MCF 10A (cell line): ENCODE data around the gene NPDC1. TPM values are rescaled to one million over a fixed set of nuclear protein-coding genes. Genes with fewer than 3 reads are reported as not detected.

Source experiments
- BruUV-seq: library from RNA; stranded (reverse); fragments of 400-500 nt; replicated peaks from 2 replicates; lab custom pipeline; 2021; lab: Mats Ljungman, UMichigan
- CTCF ChIA-PET: fragments of 300-600 bp; sonication (Branson Sonifier 250); formaldehyde crosslinking; extraction: SDS; loops from one replicate; lab custom pipeline; 2021; ENCODE audit warnings: antibody characterized with exemption, inconsistent platforms; lab: Yijun Ruan, JAX
- POLR2A ChIA-PET: fragments of 300-600, 350-650 bp; sonication (Branson Sonifier 250); formaldehyde crosslinking; extraction: SDS; loops from one replicate; lab custom pipeline; 2020; ENCODE audit warnings: antibody characterized with exemption, inconsistent platforms; lab: Yijun Ruan, JAX
- DNase-seq: peaks from one replicate; pipeline ENCODE4 v3.0.0-alpha.2; 2018; ENCODE audit not compliant: unreplicated experiment
- H3K27ac Mint-ChIP-seq: one replicate; pipeline ENCODE4 v1.8.0; 2022; ENCODE audit warnings: mild to moderate bottlenecking, low read depth, mixed read lengths; ENCODE audit not compliant: unreplicated experiment
- H3K27me3 Mint-ChIP-seq: one replicate; pipeline ENCODE4 v1.8.0; 2022; ENCODE audit warnings: mixed read lengths; ENCODE audit not compliant: insufficient read depth, unreplicated experiment
- H3K36me3 Mint-ChIP-seq: one replicate; pipeline ENCODE4 v1.8.0; 2022; ENCODE audit warnings: mild to moderate bottlenecking, moderate library complexity, mixed read lengths; ENCODE audit not compliant: insufficient read depth, unreplicated experiment
- H3K4me1 Mint-ChIP-seq: one replicate; pipeline ENCODE4 v1.8.0; 2022; ENCODE audit warnings: mixed read lengths; ENCODE audit not compliant: insufficient read depth, unreplicated experiment
- H3K4me3 Mint-ChIP-seq: one replicate; pipeline ENCODE4 v1.8.0; 2022; ENCODE audit warnings: mild to moderate bottlenecking, moderate library complexity, mixed read lengths; ENCODE audit not compliant: unreplicated experiment
- H3K9me3 Mint-ChIP-seq: one replicate; pipeline ENCODE4 v1.8.0; 2022; ENCODE audit warnings: mixed read lengths; ENCODE audit not compliant: unreplicated experiment
- CTCF ChIP-seq: fragments of 200-600 bp; IDR thresholded peaks from one replicate; pipeline ENCODE4 v1.8.0; 2022; ENCODE audit warnings: antibody characterized with exemption, mild to moderate bottlenecking; ENCODE audit not compliant: unreplicated experiment
- intact Hi-C: fragments of 100-400 bp; cut with micrococcal nuclease; formaldehyde crosslinking; loops from 2 replicates; pipeline ENCODE4 v1.14.1; 2022
- total RNA-seq: library from RNA; stranded (reverse); gene quantifications from 2 replicates; pipeline ENCODE4 v1.2.3, GENCODE V29; 2022

Gene NPDC1
- total RNA-seq, 1 experiment from 2014 or later = 161 TPM

- Mint-ChIP-seq H3K9me3 (no peaks in the 10 kb centered on the region), H3K4me3 (no peak overlapping the region), H3K4me1 (no peaks in the 10 kb centered on the region), H3K27ac (no peak overlapping the region), H3K36me3 (peaks cover 10% of the 10 kb centered on the region), H3K27me3 (no peaks in the 10 kb centered on the region)
- intact Hi-C loops = no loop called here
- BruUV-seq = no TSS peak
- CTCF ChIA-PET = no interaction called here
- POLR2A ChIA-PET = no interaction called here
- no peak for TF ChIP-seq CTCF
- no peak for DNase-seq
Observed at GRCh38 chr9:137008312-137008711, 37.7 kb downstream of the NPDC1 start.

GRCh38 chr9:137007816-137008270 is 38.1 kb downstream of the NPDC1 start:
- ChIA-PET POLR2A (no interaction called here), CTCF (no interaction called here)
- intact Hi-C loops = no loop called here
- Mint-ChIP-seq H3K36me3 (peaks cover 10% of the 10 kb centered on the region), H3K4me1 (no peaks in the 10 kb centered on the region), H3K4me3 (no peak overlapping the region), H3K9me3 (no peaks in the 10 kb centered on the region), H3K27ac (no peak overlapping the region), H3K27me3 (no peaks in the 10 kb centered on the region)
- DNase-seq = no peak
- no TSS peak for BruUV-seq
- no peak for TF ChIP-seq CTCF

- no peak for DNase-seq
- TF ChIP-seq CTCF = no peak
- no peaks in the 10 kb centered on the region for H3K27me3 Mint-ChIP-seq
- ChIA-PET CTCF (no interaction called here), POLR2A (no interaction called here)
- BruUV-seq = no TSS peak
- H3K36me3 Mint-ChIP-seq = peaks cover 10% of the 10 kb centered on the region
- H3K27ac Mint-ChIP-seq = no peak overlapping the region
- no peaks in the 10 kb centered on the region for H3K4me1 Mint-ChIP-seq
- H3K9me3 Mint-ChIP-seq = no peaks in the 10 kb centered on the region
- intact Hi-C loops = no loop called here
- H3K4me3 Mint-ChIP-seq = no peak overlapping the region
Observed at GRCh38 chr9:137007108-137007815, 38.7 kb downstream of the NPDC1 start.

- H3K36me3 Mint-ChIP-seq = peaks cover 5% of the 10 kb centered on the region
- no peaks in the 10 kb centered on the region for H3K4me1 Mint-ChIP-seq
- ChIA-PET POLR2A (no interaction called here), CTCF (interaction anchor here (0.7 to 1.2 kb wide), 2 partner anchors 29 to 206 kb away, joined by 3 to 8 read pairs; no protein-coding TSS in a partner anchor)
- no peak for DNase-seq
- no peak for TF ChIP-seq CTCF
- no TSS peak for BruUV-seq
- intact Hi-C loops = no loop called here
- no peaks in the 10 kb centered on the region for H3K27me3 Mint-ChIP-seq
- H3K27ac Mint-ChIP-seq = no peak overlapping the region
- H3K9me3 Mint-ChIP-seq = no peaks in the 10 kb centered on the region
- no peak overlapping the region for H3K4me3 Mint-ChIP-seq
Observed at GRCh38 chr9:137006116-137007003, 39.6 kb downstream of the NPDC1 start.
